ENCODE data around the gene SBF2.

Gene SBF2

GRCh38 chr11:10308201-10308954 lies 14.4 kb upstream of the SBF2 start:
- no peak for TF ChIP-seq CTCF (IDR thresholded peaks at IDR 0.05; ENCODE audit: insufficient read depth, low read depth, low read length, missing control alignments)
- peak overlapping the region; percentile 71 for H3K4me3 ChIP-seq (ENCODE audit: low read depth, low read length)
- no peak for DNase-seq (ENCODE audit: low read depth)

DNA sequence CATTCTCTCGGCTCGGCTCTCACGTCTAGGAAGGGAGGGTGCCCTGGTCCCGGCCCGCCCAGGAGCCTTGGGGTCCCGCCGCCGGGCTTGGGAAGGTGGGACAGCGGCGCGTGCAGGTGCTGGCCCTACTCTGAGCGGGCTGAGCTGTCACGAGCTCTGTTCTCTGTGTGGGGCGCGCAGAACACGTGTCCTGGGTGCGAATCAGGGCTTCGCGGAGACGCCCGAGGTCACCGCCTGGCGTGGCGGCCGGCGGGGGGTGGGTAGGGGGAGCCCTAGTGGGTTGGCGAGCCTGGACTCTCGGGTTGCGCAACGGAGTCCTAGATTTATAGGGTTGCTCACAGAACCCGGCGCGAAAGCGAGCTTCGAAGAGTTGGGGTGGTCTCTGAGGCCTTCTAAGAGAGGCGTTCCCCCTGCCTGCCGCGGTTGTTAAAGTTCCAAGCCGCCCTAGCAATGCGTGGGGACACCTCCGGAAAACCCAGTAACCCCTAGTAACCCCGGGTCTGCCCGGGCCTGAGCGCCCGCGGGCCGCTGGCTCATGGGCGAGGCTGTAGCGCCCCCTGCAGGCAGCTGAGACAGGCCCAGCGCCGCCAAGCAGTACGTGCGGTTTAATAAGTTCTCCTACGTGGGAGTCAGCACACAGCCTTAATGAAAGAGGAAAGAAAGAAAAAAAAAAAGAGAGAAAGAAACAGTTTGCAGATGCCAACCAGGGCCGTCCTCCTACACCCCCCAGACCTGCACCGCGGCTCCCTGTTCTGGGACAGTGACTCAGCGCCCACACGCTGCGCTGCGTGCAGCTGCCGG lies 13.6 kb upstream of the SBF2 start:
- peak overlapping the region; percentile 71 for H3K4me3 ChIP-seq (ENCODE audit: low read depth, low read length)
- peak; percentile 91 for DNase-seq (ENCODE audit: low read depth)
- TF ChIP-seq CTCF (IDR thresholded peaks at IDR 0.05; ENCODE audit: insufficient read depth, low read depth, low read length, missing control alignments), result peak; percentile 94

DNA sequence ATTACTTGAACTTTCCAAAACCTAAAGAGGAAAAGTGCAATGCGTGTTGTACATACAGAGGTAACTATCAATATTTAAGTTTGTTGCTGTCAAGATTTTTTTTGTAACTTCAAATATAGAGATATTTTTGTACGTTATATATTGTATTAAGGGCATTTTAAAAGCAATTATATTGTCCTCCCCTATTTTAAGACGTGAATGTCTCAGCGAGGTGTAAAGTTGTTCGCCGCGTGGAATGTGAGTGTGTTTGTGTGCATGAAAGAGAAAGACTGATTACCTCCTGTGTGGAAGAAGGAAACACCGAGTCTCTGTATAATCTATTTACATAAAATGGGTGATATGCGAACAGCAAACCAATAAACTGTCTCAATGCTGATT lies 13.0 kb upstream of the SBF2 start:
- TF ChIP-seq CTCF (IDR thresholded peaks at IDR 0.05; ENCODE audit: insufficient read depth, low read depth, low read length, missing control alignments), result no peak
- DNase-seq (ENCODE audit: low read depth), result no peak
- H3K4me3 ChIP-seq (ENCODE audit: low read depth, low read length), result peak overlapping the region; percentile 71

GRCh38 chr11:10305964-10306918 lies 12.2 kb upstream of the SBF2 start:
- DNase-seq (ENCODE audit: low read depth), result peak; percentile 14
- no peak for TF ChIP-seq CTCF (IDR thresholded peaks at IDR 0.05; ENCODE audit: insufficient read depth, low read depth, low read length, missing control alignments)
- H3K4me3 ChIP-seq (ENCODE audit: low read depth, low read length), result peak overlapping the region; percentile 71

DNA sequence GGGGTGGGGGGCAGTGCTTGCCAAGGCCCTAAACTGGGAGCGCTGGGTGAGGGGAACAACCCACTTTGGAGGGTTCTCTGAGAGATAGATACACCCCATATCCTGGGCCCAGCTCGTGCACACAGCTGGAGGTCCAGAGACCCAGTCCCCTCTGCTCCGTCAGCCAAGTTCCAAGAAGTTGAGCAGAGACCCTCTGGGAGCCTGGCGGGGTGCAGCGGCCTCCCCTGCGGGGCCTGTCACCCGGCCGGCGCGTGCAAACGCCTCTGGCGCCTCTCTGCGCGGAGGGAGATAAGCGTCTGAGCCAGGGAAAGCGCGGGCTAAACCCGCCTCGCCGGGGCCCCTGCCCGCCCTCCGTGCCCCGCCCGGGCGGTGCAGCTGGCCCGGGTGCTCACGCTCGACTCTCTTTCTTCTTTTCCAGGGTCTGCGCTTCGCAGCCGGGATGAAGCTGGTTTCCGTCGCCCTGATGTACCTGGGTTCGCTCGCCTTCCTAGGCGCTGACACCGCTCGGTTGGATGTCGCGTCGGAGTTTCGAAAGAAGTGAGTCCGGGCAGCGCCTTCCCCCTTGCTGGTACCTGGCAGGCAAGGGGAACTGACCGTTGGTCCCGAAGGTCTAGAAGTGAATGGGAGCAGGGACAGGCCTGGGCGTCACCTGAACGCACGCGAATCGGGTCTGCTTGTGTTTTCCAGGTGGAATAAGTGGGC lies 11.4 kb upstream of the SBF2 start:
- H3K4me3 ChIP-seq (ENCODE audit: low read depth, low read length), result peak overlapping the region; percentile 71
- no peak for TF ChIP-seq CTCF (IDR thresholded peaks at IDR 0.05; ENCODE audit: insufficient read depth, low read depth, low read length, missing control alignments)
- no peak for DNase-seq (ENCODE audit: low read depth)
